K562 (cell line): Measurements from ENCODE around the gene CPTP. TPM values are rescaled to one million over a fixed set of nuclear protein-coding genes. Genes with fewer than 3 reads are reported as not detected.
A peak's percentile ranks its signal among the peaks of the same experiment; 100 is the strongest.

Source experiments
- BACH1 ChIP-seq: fragments of 200-800 bp; sonication (Bioruptor generic); IDR thresholded peaks from 2 replicates; pipeline ENCODE4 v1.6.1; 2016; ENCODE audit warnings: missing genetic modification characterization, missing compliant biosample characterization
- CREB3L1 ChIP-seq: fragments of 450-650 bp; IDR thresholded peaks from 2 replicates; pipeline ENCODE4 v1.6.1; 2014; ENCODE audit warnings: low read depth, mild to moderate bottlenecking, moderate library complexity, borderline replicate concordance
- GATAD2B ChIP-seq: fragments of 450-650 bp; IDR thresholded peaks from 2 replicates; pipeline ENCODE4 v1.6.1; 2017; ENCODE audit warnings: mild to moderate bottlenecking, borderline replicate concordance
- KHSRP ChIP-seq: fragments of 450-650 bp; IDR thresholded peaks from 2 replicates; pipeline ENCODE4 v1.6.1; 2017
- MAZ ChIP-seq, 2 experiments: fragments of 450-650 bp in 1 of 2; sonication (generic) in 1 of 2; formaldehyde crosslinking; IDR thresholded peaks in 1 of 2; conservative IDR thresholded peaks in 1 of 2; 2 replicates each; pipeline versions ENCODE4 v1.4.0 to v1.5.0; 2020; ENCODE audit warnings: mild to moderate bottlenecking in 1 of 2, missing genetic modification reagents in 1 of 2
- NFXL1 ChIP-seq: fragments of 450-650 bp; formaldehyde crosslinking; IDR thresholded peaks from 2 replicates; pipeline ENCODE4 v1.4.0; 2021; ENCODE audit warnings: mild to moderate bottlenecking
- NR1H2 ChIP-seq: sonication (generic); formaldehyde crosslinking; IDR thresholded peaks from 2 replicates; pipeline ENCODE4 v1.4.0; 2020; ENCODE audit warnings: mild to moderate bottlenecking, missing genetic modification reagents
- NR2C2 ChIP-seq, 2 experiments: fragments of 200-800 bp in 1 of 2; sonication (Bioruptor generic) in 1 of 2; sonication (generic) in 1 of 2; formaldehyde crosslinking in 1 of 2; IDR thresholded peaks; 2 replicates each; pipeline versions ENCODE4 v1.6.1 to v1.8.0; 2016 to 2022; ENCODE audit warnings: mild to moderate bottlenecking in 1 of 2, missing compliant biosample characterization in 1 of 2, missing genetic modification characterization in 1 of 2, missing genetic modification reagents in 1 of 2
- SLC30A9 ChIP-seq: fragments of 250-450 bp; sonication (Bioruptor Pico); IDR thresholded peaks from 2 replicates; pipeline ENCODE4 v1.8.0; 2022; ENCODE audit warnings: mild to moderate bottlenecking, moderate library complexity
- TOE1 ChIP-seq, 2 experiments: fragments of 450-650 bp in 1 of 2; sonication (generic) in 1 of 2; formaldehyde crosslinking in 1 of 2; IDR thresholded peaks; 2 replicates each; pipeline versions ENCODE4 v1.7.1 to v1.8.0; 2016 to 2022; ENCODE audit warnings: borderline replicate concordance in 2 of 2, mild to moderate bottlenecking in 2 of 2, antibody characterized with exemption in 1 of 2, inconsistent platforms in 1 of 2, low read depth in 1 of 2, missing genetic modification reagents in 1 of 2, moderate library complexity in 1 of 2
- ZEB2 ChIP-seq: fragments of 450-650 bp; IDR thresholded peaks from 2 replicates; pipeline ENCODE4 v1.6.1; 2016
- ZNF134 ChIP-seq: fragments of 250-450 bp; sonication (Bioruptor Pico); conservative IDR thresholded peaks from 2 replicates; pipeline ENCODE4 v1.4.0; 2020
- ZNF197 ChIP-seq: fragments of 200-800 bp; sonication (Bioruptor generic); IDR thresholded peaks from 2 replicates; pipeline ENCODE4 v1.6.1; 2016; ENCODE audit warnings: low read depth, missing genetic modification characterization, missing compliant biosample characterization
- ZNF280B ChIP-seq: fragments of 250-450 bp; sonication (Bioruptor Pico); IDR thresholded peaks from 2 replicates; pipeline ENCODE4 v1.5.1; 2021; ENCODE audit warnings: mild to moderate bottlenecking
- ZNF583 ChIP-seq: fragments of 250-450 bp; sonication (Bioruptor Pico); IDR thresholded peaks from 2 replicates; pipeline ENCODE4 v1.4.0; 2020
- polyA plus RNA-seq, 8 experiments: library from polyadenylated mRNA; depleted of rRNA in 4 of 8; stranded (reverse) in 5 of 8; unstranded in 3 of 8; fragments of >200 nt; fragmentation: Nextera tagmentation in 2 of 8; fragmentation: Illumina TruSeq in 1 of 8; extraction: Ambion mirVana in 2 of 8; extraction: Trizol in 1 of 8; gene quantifications; 2 replicates each; pipeline versions ENCODE4 v1.2.1 to v1.2.3, GENCODE V29; 2011 to 2014; ENCODE audit warnings: inconsistent platforms in 1 of 8, missing spikeins in 1 of 8
- total RNA-seq, 7 experiments: library from RNA; depleted of rRNA in 6 of 7; stranded (reverse); fragments of >200 nt in 6 of 7; fragmentation: Illumina TruSeq in 2 of 7; extraction: Trizol in 2 of 7; gene quantifications; 2 replicates each; pipeline versions ENCODE4 v1.2.1 to v1.2.3, GENCODE V29; 2011 to 2021; ENCODE audit warnings: low replicate concordance in 1 of 7
- TF ChIP-seq, protein P1 (sequence below): fragments of 450-650 bp; formaldehyde crosslinking; IDR thresholded peaks from 2 replicates; pipeline ENCODE4 v1.4.0; 2020; ENCODE audit warnings: mild to moderate bottlenecking, moderate library complexity
- TF ChIP-seq, protein P2 (sequence below): fragments of 150-350 bp; conservative IDR thresholded peaks from 2 replicates; pipeline ENCODE4 v1.6.1; 2014; ENCODE audit warnings: low read length

Gene CPTP
- total and polyA plus RNA-seq, 9 of the 15 experiments (the other 6 are each of a cell fraction or from before 2014, with no cell fraction given): 0.11 to 25.8 (median 3.5) TPM

DNA sequence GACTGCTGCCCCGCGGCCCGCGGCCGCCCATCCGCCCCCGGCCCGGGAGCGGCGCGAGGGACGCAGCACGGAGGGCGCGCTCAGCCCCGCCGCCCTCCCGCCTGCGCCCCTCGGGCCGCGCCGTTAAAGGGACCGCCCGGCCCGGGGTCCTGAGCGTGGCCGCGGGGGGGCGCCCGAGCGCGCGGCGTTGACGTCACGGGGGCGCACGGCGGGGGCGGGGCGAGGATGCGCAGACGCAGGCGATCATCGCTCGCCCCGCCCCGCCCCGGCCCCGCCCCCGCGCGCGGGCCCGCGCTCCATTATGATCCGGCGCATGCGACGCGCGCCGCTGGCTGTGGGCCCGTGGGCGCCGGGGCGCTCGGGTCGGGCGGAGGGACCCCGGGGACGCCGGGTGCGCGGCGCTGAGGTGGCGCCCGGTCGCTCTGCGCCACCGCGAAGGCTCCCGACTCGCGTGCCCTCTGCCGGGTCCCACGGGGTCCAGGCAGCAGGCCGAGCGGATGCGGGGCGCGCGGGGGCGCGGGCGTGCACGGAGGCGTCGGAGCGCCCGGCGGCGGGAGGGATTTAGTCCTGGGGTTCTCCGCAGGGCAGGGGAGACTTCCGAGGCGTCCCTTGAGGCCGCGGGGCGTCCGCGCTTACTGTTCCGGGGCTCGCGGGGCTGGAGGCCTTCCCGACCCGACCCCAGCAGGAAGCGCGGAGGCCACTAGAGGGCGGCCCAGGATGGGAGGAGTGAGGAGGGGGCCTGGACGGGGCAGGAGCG is 24.8 kb downstream of the CPTP start, which contains the start of gene DVL1 (continued):
- no peak for TF ChIP-seq ZNF280B (CRISPR knock-in tag)
- TF ChIP-seq GATAD2B: peak; percentile 97
- TF ChIP-seq, protein P1, sequence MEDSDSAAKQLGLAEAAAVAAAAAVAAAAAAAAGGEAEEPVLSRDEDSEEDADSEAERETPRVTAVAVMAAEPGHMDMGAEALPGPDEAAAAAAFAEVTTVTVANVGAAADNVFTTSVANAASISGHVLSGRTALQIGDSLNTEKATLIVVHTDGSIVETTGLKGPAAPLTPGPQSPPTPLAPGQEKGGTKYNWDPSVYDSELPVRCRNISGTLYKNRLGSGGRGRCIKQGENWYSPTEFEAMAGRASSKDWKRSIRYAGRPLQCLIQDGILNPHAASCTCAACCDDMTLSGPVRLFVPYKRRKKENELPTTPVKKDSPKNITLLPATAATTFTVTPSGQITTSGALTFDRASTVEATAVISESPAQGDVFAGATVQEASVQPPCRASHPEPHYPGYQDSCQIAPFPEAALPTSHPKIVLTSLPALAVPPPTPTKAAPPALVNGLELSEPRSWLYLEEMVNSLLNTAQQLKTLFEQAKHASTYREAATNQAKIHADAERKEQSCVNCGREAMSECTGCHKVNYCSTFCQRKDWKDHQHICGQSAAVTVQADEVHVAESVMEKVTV (CRISPR knock-in tag): peak; percentile 33; the same call in 1 of the 2 replicates
- 0 out of 2 replicates have a peak, but pooled peaks have one; percentile 13 for TF ChIP-seq NR1H2 (CRISPR knock-in tag)
- peak; percentile 79 to 93 for TF ChIP-seq MAZ (CRISPR knock-in tag; conservative IDR thresholded peaks at IDR 0.05 in 1 of 2, IDR thresholded peaks at IDR 0.05 in 1 of 2)
- peak; percentile 66; the same call in 1 of the 2 replicates for TF ChIP-seq CREB3L1
- TF ChIP-seq NFXL1 (CRISPR knock-in tag): no peak
- no peak for TF ChIP-seq NR2C2 (CRISPR knock-in tag; IDR thresholded peaks at IDR 0.05)
- peak; percentile 40; the same call in 1 of the 2 replicates for TF ChIP-seq NR2C2 (tag; IDR thresholded peaks at IDR 0.05)
- TF ChIP-seq ZNF583 (CRISPR knock-in tag): peak; percentile 81; the same call in 1 of the 2 replicates
- TF ChIP-seq TOE1 (IDR thresholded peaks at IDR 0.05; ENCODE audit: borderline replicate concordance): no peak
- TF ChIP-seq TOE1 (CRISPR knock-in tag; IDR thresholded peaks at IDR 0.05; ENCODE audit: borderline replicate concordance, low read depth): 0 out of 2 replicates have a peak, but pooled peaks have one; percentile 33
- no peak for TF ChIP-seq KHSRP
- peak; percentile 80; the same call in 1 of the 2 replicates for TF ChIP-seq ZNF197 (CRISPR knock-in tag)
- TF ChIP-seq ZNF134 (CRISPR knock-in tag): no peak
- TF ChIP-seq, protein P2, sequence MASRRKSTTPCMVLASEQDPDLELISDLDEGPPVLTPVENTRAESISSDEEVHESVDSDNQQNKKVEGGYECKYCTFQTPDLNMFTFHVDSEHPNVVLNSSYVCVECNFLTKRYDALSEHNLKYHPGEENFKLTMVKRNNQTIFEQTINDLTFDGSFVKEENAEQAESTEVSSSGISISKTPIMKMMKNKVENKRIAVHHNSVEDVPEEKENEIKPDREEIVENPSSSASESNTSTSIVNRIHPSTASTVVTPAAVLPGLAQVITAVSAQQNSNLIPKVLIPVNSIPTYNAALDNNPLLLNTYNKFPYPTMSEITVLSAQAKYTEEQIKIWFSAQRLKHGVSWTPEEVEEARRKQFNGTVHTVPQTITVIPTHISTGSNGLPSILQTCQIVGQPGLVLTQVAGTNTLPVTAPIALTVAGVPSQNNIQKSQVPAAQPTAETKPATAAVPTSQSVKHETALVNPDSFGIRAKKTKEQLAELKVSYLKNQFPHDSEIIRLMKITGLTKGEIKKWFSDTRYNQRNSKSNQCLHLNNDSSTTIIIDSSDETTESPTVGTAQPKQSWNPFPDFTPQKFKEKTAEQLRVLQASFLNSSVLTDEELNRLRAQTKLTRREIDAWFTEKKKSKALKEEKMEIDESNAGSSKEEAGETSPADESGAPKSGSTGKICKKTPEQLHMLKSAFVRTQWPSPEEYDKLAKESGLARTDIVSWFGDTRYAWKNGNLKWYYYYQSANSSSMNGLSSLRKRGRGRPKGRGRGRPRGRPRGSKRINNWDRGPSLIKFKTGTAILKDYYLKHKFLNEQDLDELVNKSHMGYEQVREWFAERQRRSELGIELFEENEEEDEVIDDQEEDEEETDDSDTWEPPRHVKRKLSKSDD: no peak
- TF ChIP-seq BACH1 (tag): no peak
- TF ChIP-seq ZEB2: no peak
- no peak for TF ChIP-seq SLC30A9
